ENCODE measurements around the gene SAFB2.

The SAFB2 gene

GRCh38 chr19:5652261-5652660, 29.7 kb upstream of the SAFB2 start:
- Histone ChIP-seq H3K4me3 (replicated peaks; ENCODE audit: low read depth, low read length) (no peak overlapping the region), H3K36me3 (ENCODE audit: control insufficient read depth, insufficient read depth, low read length) (peaks cover 47% of the 10 kb centered on the region), H3K27me3 (replicated peaks; ENCODE audit: control insufficient read depth, insufficient read depth, low read length) (no peaks in the 10 kb centered on the region)
- DNase-seq (ENCODE audit: extremely low read depth, insufficient read length) = no peak
- TF ChIP-seq, protein P1, sequence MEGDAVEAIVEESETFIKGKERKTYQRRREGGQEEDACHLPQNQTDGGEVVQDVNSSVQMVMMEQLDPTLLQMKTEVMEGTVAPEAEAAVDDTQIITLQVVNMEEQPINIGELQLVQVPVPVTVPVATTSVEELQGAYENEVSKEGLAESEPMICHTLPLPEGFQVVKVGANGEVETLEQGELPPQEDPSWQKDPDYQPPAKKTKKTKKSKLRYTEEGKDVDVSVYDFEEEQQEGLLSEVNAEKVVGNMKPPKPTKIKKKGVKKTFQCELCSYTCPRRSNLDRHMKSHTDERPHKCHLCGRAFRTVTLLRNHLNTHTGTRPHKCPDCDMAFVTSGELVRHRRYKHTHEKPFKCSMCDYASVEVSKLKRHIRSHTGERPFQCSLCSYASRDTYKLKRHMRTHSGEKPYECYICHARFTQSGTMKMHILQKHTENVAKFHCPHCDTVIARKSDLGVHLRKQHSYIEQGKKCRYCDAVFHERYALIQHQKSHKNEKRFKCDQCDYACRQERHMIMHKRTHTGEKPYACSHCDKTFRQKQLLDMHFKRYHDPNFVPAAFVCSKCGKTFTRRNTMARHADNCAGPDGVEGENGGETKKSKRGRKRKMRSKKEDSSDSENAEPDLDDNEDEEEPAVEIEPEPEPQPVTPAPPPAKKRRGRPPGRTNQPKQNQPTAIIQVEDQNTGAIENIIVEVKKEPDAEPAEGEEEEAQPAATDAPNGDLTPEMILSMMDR (IDR thresholded peaks at IDR 0.05; ENCODE audit: insufficient read depth, low read length, poor library complexity, severe bottlenecking) = no peak

- H3K36me3 ChIP-seq (ENCODE audit: control insufficient read depth, insufficient read depth, low read length) = peaks cover 53% of the 10 kb centered on the region
- DNase-seq (ENCODE audit: extremely low read depth, insufficient read length) = no peak
- no peaks in the 10 kb centered on the region for H3K27me3 ChIP-seq (replicated peaks; ENCODE audit: control insufficient read depth, insufficient read depth, low read length)
- no peak overlapping the region for H3K4me3 ChIP-seq (replicated peaks; ENCODE audit: low read depth, low read length)
- TF ChIP-seq, protein P1 (IDR thresholded peaks at IDR 0.05; ENCODE audit: insufficient read depth, low read length, poor library complexity, severe bottlenecking) = no peak
Measured at GRCh38 chr19:5651361-5651760, 28.8 kb upstream of the SAFB2 start.

GRCh38 chr19:5648464-5648863, 25.9 kb upstream of the SAFB2 start:
- Histone ChIP-seq H3K4me3 (replicated peaks; ENCODE audit: low read depth, low read length) (no peak overlapping the region), H3K36me3 (ENCODE audit: control insufficient read depth, insufficient read depth, low read length) (peaks cover 54% of the 10 kb centered on the region), H3K27me3 (replicated peaks; ENCODE audit: control insufficient read depth, insufficient read depth, low read length) (no peaks in the 10 kb centered on the region)
- DNase-seq (ENCODE audit: extremely low read depth, insufficient read length) = no peak
- TF ChIP-seq, protein P1 (IDR thresholded peaks at IDR 0.05; ENCODE audit: insufficient read depth, low read length, poor library complexity, severe bottlenecking) = no peak

GRCh38 chr19:5646703-5647102, 24.1 kb upstream of the SAFB2 start:
- Histone ChIP-seq H3K27me3 (replicated peaks; ENCODE audit: control insufficient read depth, insufficient read depth, low read length) (no peaks in the 10 kb centered on the region), H3K4me3 (replicated peaks; ENCODE audit: low read depth, low read length) (no peak overlapping the region), H3K36me3 (ENCODE audit: control insufficient read depth, insufficient read depth, low read length) (peaks cover 50% of the 10 kb centered on the region)
- no peak for DNase-seq (ENCODE audit: extremely low read depth, insufficient read length)
- TF ChIP-seq, protein P1 (IDR thresholded peaks at IDR 0.05; ENCODE audit: insufficient read depth, low read length, poor library complexity, severe bottlenecking) = no peak

- H3K4me3 ChIP-seq (replicated peaks; ENCODE audit: low read depth, low read length) = no peak overlapping the region
- no peaks in the 10 kb centered on the region for H3K27me3 ChIP-seq (replicated peaks; ENCODE audit: control insufficient read depth, insufficient read depth, low read length)
- DNase-seq (ENCODE audit: extremely low read depth, insufficient read length) = no peak
- TF ChIP-seq, protein P1 (IDR thresholded peaks at IDR 0.05; ENCODE audit: insufficient read depth, low read length, poor library complexity, severe bottlenecking) = no peak
- H3K36me3 ChIP-seq (ENCODE audit: control insufficient read depth, insufficient read depth, low read length) = peaks cover 48% of the 10 kb centered on the region
Measured at GRCh38 chr19:5645409-5645808, 22.8 kb upstream of the SAFB2 start.

DNA sequence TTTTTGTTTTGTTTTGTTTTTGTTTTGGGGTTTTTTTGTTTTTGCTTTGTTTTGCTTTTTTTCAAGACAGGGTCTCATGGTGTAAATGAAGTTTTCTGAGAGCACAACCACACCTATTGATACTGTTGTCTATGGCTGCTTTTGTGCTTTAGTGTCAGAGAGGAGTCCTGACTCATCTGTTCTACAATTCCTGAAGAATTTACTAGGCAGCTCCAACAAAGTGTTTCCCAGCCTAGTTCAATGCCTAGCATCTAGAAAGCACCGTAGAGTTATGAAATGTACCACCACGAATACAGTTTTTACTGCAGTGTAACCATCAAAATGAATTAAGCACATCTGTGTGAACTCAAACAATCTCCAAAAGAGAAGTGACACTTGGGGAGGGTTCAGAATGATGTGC, 21.5 kb upstream of the SAFB2 start:
- peaks cover 42% of the 10 kb centered on the region for H3K36me3 ChIP-seq (ENCODE audit: control insufficient read depth, insufficient read depth, low read length)
- no peaks in the 10 kb centered on the region for H3K27me3 ChIP-seq (replicated peaks; ENCODE audit: control insufficient read depth, insufficient read depth, low read length)
- TF ChIP-seq, protein P1 (IDR thresholded peaks at IDR 0.05; ENCODE audit: insufficient read depth, low read length, poor library complexity, severe bottlenecking) = no peak
- H3K4me3 ChIP-seq (replicated peaks; ENCODE audit: low read depth, low read length) = no peak overlapping the region
- no peak for DNase-seq (ENCODE audit: extremely low read depth, insufficient read length)
